B cell (primary cell): Measurements from ENCODE around the gene SHH.

ENCODE experiments used
- EZH2 ChIP-seq: IDR thresholded peaks from 2 replicates; pipeline ENCODE4 v1.6.1; 2012; ENCODE audit warnings: borderline replicate concordance, low read depth, mild to moderate bottlenecking, moderate library complexity, low read length; ENCODE audit not compliant: insufficient read depth, poor library complexity, severe bottlenecking
- TF ChIP-seq, protein P1 (sequence below): fragments of 200-600 bp; IDR thresholded peaks from one replicate; pipeline ENCODE4 v1.8.0; 2022; ENCODE audit warnings: antibody characterized with exemption, mild to moderate bottlenecking

DNA sequence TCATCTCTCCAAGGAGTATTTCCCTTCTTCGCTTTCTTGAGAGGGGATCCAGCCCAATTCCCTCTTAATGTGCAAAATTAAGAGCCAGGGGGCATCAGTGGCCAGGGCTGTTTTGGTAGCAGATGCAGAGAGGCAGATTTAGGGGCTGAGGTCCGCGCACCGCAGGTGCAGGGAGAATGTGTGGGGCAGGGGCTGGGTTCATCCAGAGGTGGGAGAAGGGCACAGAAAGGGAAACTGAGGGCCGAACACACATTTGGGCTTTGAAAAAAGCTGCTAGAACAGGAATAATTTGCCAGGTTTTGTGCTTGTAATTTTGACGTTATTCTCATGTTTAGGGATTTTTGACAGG, 6.5 kb upstream of the SHH start:
- TF ChIP-seq, protein P1, sequence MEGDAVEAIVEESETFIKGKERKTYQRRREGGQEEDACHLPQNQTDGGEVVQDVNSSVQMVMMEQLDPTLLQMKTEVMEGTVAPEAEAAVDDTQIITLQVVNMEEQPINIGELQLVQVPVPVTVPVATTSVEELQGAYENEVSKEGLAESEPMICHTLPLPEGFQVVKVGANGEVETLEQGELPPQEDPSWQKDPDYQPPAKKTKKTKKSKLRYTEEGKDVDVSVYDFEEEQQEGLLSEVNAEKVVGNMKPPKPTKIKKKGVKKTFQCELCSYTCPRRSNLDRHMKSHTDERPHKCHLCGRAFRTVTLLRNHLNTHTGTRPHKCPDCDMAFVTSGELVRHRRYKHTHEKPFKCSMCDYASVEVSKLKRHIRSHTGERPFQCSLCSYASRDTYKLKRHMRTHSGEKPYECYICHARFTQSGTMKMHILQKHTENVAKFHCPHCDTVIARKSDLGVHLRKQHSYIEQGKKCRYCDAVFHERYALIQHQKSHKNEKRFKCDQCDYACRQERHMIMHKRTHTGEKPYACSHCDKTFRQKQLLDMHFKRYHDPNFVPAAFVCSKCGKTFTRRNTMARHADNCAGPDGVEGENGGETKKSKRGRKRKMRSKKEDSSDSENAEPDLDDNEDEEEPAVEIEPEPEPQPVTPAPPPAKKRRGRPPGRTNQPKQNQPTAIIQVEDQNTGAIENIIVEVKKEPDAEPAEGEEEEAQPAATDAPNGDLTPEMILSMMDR, result no peak
- no peak for TF ChIP-seq EZH2
